GM18907 (cell line): ENCODE results near the gene FITM2.
A peak's percentile ranks its signal among the peaks of the same experiment; 100 is the strongest.
"Not testable (repeated sequence)": the region's sequence is repeated elsewhere in the genome, so short reads cannot be mapped to it uniquely, and the experiment has no call there.

Source experiments
- ATAC-seq: cut with Tn5 transposase; IDR thresholded peaks from one replicate; pipeline ENCODE4 v1.9.1; 2021; ENCODE audit warnings: mild to moderate bottlenecking, moderate library complexity; ENCODE audit not compliant: unreplicated experiment

The FITM2 gene, protein sequence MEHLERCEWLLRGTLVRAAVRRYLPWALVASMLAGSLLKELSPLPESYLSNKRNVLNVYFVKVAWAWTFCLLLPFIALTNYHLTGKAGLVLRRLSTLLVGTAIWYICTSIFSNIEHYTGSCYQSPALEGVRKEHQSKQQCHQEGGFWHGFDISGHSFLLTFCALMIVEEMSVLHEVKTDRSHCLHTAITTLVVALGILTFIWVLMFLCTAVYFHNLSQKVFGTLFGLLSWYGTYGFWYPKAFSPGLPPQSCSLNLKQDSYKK

DNA sequence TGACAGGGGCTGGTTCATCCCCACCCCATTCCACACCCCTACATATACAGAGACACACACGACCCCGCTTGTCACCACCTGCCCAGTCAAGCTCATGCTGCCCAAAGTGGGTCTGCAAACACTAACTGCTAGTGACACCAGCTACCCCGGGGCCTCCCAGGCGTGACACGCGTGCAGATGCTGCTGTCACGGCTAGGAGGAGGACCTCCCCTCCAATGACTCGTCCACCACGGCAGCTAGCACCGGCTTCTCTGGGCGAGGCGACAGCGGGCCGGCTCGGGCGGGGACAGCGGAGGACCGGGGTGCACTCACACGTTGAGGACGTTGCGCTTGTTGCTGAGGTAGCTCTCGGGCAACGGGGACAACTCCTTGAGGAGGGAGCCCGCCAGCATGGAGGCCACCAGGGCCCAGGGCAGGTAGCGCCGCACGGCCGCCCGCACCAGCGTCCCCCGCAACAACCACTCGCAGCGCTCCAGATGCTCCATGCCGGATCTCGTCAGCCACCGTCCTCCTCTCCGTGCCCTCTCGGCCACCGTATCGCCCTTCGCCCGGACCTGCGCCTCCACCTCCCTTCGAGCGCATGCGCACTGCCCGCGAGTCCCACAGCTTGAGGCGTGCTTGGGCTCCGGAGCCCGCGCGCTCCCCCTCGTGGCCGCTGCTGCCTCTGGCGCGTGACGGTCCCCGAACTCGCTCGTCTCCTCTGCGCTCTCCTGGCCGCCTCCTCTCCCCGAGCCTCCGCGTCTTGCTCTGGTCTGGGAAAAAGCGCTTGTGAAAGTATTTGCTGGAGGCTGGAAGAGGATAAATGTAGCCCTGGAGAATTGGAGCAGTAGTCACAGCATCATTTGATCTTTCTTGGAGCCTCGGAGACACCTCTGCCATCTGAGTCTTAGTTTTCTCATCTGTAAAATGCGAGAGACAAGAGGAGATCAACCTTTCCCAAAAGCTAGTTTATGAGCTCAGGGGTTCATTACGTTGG is at the start of gene FITM2:
Gene FITM2, minus strand, starts transcription at position 539 of the 976 bp plus-strand sequence. Its CDS starts 54 bp downstream, at position 485.
- ATAC-seq, result peak; percentile 88

DNA sequence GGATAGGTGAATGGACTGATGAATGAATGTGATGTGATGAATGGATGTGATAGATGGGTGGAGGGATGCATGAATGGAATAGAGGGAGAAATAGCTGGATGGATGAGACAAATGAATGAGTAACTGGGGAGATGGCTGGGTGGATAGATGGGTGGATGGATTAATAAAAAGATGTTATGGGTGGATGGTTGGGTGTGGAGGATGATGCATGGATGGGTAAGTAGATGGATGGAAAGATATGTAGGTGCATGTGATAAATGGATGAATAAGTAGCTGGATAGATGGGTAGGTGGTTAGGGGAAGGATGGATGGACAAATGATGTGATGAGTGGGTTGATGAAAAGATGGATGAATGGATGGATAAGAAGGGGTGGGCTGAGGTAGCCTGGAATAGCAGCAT is 49.2 kb upstream of the FITM2 start:
- no peak for ATAC-seq

DNA sequence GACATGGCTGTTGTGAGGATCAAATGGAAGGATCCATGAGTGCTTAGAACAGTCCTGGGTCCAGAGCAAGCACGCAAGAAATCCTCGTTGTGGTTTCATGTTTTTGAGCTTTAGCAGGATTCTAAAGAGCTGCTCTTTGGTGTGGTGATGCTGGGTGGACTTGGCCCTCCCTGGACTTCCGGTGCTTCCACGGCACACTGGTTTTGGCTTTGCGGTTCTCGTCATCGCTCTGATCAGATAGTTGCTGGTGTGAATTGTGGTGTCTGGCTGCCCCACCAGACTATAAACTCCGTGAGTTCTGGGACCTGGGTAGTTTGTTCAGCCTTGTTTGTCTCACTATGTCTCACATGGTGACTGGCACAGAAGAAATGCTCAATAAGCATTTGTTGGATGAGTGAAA is 47.8 kb upstream of the FITM2 start:
- no peak for ATAC-seq

DNA sequence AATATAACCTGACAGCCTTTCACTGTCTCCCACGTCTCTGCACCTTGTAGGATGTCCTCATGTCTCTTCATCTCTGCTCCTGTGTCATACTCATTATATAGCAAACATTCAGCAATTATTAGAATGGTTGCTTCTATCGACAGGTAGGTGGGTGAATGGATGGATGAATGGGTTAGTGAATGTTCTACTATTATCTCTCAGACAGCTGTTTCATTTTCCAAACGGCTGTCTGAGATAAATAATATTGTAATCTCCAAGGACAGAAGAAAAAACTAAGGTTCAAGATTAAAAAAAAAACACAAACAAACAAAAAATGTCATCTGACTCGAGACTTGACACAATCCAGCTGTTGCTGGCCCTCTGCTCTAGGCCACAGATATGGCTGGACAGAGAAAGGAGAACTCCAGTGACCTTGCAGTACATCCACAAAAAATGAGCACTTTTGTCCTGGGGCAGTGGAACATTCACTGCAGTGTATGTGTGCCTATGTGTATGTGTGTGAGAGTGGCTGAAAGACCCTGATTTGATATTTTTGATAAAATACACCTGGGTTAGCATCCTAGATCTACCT is 46.6 kb upstream of the FITM2 start:
- no peak for ATAC-seq

DNA sequence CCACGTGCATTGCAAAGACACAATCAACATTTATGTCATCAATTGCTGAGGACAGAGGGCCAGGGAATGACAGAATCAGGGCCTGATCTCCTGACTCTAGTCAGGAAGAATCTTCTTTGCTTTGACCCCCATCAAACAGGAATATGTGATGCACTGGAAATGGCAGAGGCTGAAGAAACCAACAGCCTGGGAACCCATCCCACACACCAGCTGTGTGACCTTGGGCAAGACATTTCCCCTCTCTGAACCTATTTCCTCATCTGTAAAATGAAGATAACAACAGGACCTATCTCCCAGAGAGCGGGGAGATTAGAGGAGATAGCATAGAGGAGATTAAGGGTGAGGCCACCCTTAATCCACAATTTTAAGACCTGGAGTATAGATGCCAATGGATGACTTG is 46.0 kb upstream of the FITM2 start:
- no peak for ATAC-seq

DNA sequence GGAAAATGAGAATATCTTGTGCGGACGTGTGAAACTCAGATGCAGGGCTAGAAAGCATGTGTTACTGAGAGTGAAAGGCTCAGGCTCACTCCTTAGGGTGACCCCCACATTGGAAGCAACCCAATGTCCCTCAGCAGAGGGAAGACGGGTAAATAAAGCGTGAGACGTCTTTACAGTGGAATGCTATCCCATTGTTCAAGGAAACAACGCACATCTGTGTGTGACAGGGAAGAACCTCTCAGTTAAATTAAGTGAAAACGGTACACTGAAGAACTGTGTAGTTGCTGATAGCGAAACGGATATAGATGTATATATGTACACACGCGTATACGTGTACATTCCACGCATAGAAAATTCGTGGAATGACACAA is 45.3 kb upstream of the FITM2 start:
- ATAC-seq, result no peak

DNA sequence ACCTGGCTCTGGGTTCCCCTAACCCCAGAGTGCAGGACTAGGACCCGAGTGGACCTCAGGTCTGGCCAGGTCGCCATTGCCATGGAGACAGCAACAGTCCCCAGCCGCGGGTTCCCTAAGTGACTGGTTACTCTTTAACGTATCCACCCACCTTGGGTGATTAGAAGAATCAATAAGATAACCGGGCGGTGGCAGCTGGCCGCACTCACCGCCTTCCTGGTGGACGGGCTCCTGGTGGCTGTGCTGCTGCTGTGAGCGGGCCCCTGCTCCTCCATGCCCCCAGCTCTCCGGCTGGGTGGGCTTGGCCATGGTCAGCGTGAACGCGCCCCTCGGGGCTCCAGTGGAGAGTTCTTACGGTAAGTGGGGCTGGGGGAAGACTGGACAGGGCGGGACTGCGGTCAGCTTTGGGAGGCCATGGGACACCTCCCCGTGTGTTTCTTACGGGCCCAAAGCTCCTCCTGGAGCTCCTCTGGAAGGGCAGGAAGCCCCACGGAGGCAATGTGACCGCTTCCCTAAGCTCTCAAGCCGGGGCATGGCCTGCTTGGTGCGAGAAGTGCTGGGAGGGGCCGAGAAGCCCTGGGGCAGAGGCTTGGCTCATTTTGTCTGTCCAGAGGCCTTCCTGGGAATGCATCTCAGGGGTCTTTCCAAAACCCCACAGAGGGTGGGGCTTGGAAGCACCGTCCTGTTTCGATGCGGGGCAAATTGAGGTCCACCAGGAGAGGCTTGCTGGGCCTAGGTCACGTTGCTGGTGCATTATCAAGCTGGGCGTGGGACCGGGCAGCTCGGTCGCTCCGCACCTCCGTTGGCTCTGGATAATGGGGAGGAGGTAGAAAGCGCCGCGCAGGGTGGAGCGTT is 44.7 kb upstream of the FITM2 start, which contains the start of gene HNF4A:
Gene HNF4A, plus strand, starts transcription at position 202 of the 855 bp plus-strand sequence. Its CDS starts 106 bp downstream, at position 308.
- no peak for ATAC-seq

DNA sequence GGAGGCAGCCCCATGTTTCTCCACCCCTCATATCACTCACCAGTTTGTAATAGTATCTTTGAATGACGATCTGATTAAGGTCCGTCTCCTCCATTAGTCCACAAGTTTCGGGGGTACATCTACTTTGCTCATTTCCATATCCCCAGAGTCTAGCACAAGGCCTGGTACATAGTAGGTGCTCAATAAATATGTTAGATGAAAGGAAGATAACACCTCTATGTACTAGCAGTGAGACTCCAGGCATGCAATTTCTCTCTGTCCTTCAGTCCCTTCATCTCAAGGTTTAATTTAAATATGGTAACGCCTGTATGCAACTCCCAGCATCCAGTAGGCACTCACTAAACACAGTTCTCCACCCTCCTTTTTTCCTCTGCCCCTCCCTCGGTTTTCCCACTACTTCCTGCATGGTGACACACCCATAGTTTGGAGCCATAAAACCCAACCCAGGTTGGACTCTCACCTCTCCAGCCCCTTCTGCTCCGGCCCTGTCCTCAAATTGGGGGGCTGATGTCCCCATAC is 44.0 kb upstream of the FITM2 start:
- ATAC-seq, result no peak

DNA sequence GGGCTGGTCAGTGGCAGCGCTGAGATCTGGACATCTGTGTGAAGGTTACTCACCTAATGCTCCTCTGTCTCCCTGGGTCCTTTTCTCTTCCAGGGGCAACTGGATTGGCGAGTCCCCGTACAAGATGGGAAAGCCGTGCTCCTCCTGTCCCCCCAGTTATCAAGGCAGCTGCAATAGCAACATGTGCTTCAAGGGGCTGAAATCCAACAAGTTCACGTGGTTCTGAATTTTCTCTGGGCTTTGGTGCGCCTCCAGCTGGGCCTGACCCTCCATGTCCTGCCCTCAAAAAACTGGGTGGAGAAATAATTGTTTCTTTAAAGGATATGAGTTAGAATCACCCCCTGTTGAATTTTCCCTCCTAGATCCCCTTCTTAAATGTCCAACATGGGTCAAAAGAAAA is 39.6 kb upstream of the FITM2 start:
- no peak for ATAC-seq

DNA sequence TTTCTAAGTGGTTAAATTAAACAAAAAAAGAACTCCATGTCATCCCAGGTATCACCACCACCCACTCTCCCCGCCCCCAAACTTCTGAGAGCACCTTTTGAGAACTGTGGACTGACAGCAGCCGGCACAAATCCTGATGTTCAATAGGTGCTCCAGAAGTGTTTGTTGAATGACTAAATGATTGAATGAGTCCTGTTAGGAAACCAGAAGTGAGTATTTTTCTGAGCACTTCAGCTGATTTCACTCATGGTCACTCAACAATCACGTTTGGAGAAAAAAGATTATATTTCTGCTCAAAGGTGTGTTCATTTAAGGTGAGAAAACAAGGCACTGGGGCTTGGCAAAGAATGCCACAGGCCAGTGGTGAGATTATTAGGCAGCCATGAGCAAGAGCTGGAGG is 38.3 kb upstream of the FITM2 start:
- no peak for ATAC-seq

DNA sequence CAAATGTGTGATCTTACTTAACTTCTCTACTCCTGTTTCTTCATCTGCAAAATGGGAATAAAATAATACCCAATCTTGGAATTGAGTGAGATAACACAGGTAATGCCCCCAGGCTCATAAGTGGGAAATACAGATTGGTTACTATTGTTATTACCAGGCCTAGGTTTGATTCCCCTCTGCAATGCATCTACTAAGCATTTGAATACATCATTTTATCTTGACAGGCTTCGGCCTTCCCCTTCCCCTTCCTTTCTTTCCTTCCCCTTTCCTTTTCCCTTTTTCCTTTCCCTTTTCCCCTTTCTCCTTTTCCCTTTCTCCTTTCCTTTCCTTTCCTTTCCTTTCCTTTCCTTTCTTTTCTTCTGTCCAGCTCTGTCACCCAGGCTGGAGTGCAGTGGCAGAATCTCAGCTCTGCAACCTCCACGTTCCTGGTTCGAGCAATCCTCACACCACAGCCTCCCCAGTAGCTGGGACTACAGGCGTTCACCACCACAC is 37.2 kb upstream of the FITM2 start:
- no peak for ATAC-seq

DNA sequence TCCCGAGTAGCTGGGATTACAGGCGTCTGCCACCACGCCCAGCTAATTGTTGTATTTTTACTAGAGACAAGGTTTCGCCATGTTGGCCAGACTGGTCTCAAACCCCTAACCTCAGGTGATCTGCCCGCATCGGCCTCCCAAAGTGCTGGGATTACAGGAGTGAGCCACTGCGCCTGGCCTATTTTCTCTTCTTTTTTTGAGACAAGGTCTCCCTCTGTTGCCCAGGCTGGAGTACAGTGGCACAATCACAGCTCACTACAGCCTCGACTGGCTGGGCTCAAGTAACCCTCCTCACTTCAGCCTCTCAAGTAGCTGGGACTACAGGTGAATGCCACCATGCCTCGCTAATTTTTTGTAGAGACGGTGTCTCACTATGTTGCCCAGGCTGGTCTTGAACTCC is 34.9 kb upstream of the FITM2 start:
- not testable (repeated sequence) for ATAC-seq

DNA sequence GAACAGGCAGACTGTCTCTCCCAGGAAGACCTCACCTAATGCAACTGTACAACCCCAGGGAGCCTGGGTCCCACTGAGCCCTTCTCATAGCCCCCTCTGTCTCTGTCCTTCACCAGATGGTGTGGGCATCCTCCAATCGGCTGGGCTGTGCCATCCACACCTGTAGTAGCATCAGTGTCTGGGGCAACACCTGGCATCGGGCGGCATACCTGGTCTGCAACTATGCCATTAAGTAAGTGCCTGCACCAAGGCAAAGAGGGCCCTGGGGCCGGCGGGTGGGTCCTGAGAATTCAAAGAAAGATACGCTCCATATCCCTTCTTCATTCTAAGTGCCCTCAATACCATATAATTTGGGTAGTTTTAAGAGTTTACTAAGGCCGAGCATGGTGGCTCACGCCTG is 34.1 kb upstream of the FITM2 start:
- ATAC-seq, result no peak

DNA sequence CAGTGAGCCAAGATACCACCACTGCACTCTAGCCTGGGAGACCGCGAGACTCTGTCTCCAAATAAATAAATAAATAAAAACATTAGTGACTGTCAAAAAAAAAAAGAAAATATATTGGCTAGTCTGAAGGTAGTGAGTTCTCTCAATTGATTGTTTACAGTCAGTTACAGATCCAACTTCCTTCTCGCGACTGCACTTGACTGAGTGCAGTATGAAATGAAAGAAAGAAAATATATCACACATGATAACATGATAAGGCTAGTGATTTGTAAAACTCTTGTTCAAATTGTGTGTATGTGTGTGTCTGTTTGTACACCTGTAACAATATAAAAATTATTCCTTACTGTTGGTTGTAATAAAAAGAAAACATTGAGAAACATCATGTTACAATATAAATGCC is 33.7 kb upstream of the FITM2 start:
- no peak for ATAC-seq

DNA sequence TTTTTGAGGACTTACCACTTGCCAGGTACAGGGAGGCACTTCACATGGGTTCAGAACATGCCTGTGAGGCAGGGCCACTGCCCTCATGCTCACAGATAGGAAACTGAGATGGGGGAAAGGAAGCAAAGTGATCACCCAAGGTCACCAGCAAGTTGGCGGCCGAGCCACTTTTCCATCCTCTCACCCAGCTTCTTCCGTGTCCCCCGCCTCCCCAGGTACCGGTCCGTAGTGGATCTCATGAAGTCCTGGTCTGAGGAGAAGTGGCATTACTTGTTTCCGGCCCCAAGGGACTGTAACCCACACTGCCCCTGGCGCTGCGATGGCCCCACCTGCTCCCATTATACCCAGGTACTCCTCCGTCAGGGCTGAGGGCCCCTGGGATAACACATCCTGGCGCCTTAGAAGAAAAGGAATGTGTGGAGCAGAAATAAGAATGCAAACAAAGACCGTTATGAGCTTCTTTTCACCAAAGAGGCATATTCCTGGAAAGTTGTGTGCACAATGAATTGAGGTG is 32.2 kb upstream of the FITM2 start:
- ATAC-seq, result no peak

DNA sequence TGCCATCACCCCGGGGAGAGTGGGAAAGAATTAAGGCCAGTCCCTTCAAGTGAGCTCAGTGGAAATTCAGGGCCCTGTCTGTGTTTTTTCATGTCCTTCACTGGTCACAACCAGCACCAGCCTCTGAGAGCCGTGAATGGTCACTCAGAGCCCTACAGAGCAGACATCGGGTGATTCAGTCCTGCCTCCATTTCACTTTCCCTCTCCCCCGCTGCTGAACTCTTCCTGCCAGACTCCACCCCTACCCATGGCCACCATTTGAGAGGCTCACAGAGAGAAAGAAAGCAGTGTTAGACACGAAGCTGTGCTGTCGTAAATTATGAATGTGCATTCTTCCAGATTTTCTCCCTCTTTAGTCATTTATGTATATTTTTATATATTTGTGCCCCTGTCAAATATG is 31.2 kb upstream of the FITM2 start:
- ATAC-seq, result no peak

DNA sequence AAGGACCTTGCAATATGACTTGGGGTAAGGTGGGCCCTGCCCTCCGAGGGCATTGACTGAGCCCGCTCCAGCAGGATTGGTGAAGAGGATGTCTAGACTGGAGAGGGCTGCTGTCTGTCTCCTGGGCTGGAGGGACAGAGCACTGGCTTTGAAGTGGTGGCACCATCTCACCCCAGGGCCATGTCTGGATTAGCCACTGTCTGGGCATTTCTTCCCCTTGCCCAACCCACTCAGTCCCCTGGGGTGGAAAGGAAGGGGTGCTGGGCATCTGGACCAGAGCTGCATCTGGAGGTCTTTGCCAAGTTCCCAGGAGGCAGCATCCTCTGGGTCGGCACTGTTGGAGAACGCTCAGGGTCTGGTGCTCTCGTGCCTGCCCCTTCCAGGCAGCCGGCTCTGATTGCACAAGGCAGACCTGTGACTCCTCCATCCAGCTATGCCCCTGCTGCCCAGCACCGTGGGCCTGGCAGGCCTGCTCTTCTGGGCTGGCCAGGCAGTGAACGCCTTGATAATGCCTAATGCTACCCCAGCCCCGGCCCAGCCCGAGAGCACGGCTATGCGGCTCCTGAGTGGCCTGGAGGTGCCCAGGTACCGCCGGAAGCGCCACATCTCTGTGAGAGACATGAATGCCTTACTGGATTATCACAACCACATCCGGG is 25.9 kb upstream of the FITM2 start, which contains the start of gene R3HDML:
Gene R3HDML, plus strand, starts transcription at position 319 of the 656 bp plus-strand sequence. Its CDS starts 115 bp downstream, at position 434.
- ATAC-seq, result no peak

DNA sequence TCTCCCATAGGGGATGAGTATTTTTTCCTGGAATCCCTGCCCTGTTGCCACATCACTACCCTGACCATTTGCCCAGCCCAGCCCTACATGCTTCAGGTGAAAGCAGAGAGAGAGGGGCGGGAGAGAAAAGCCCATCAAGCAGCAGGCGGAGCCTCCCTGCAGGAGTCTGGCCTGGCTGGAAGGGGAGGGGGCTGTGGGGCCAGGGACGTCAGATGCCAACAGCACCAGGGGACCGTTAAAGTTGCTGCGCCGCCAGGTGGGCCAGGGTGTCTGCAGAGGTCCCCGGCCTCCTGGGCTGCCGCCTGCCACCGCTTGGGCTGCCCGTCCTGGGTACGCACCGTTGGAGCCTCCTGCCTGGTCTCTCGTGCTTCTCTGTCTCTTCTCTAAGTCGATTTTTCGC is 25.1 kb upstream of the FITM2 start:
- ATAC-seq, result no peak

DNA sequence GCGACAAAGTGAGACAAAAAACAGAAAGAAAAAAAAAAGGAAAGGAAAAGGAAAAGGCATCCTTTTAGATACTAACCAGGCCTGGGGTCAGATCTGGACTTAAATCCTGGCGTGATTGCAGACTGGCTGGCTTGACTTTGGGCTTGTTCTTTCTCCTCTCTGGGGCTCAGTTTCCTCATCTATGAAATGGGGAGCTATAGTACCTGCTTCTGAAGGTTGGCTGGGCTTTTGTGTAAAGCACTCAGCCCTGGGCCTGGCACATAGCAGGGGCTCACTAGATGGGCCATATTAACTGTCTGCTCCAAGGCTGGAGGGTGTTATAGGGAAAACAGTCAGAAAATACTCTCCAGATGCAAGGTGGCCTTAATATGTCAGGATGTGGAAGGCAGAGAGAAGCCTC is 24.7 kb upstream of the FITM2 start:
- no peak for ATAC-seq

DNA sequence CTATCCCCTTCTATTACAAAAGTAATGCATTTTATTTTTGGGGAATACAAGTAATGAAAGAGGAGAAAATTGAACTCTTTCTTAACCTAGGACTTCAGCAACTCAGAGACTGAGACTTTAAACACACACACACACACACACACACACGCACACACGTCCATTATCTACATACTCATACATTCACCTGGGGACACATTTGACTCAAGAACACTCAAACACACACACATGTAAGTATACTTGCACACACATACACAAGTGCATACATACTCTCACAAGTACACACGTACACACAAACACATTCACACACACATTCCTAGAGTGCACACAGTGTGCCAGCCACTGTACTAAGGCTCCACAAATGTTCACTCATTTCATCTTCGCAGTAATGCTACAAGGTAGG is 23.7 kb upstream of the FITM2 start:
- ATAC-seq, result no peak
